Head of caudate nucleus (tissue), 42 donors: ENCODE data around the gene TFR2.

ENCODE experiments used
- DNase-seq, 42 donors: peaks; one replicate each; pipeline versions ENCODE4 v3.0.0 to v3.0.0-alpha.2; 2020 to 2021; ENCODE audit warnings: mixed read lengths in 7 of 42
- intact Hi-C: fragments of 100-400 bp; cut with DNase I; formaldehyde crosslinking; loops from one replicate; pipeline ENCODE4 v1.15.0; 2022

The TFR2 gene

GRCh38 chr7:100680576-100681271 lies 39.4 kb upstream of the TFR2 start:
- intact Hi-C loops = loop anchor here (10.0 kb wide), 1 partner anchor 206 kb away; the partner anchor contains the start of gene TSC22D4
- DNase-seq = peak in 41 of 42 donors; percentile 41 to 93 (median 76)

GRCh38 chr7:100679927-100680575 lies 38.7 kb upstream of the TFR2 start:
- intact Hi-C loops = loop anchor here (10.0 kb wide), 1 partner anchor 205 kb away; the partner anchor contains the start of gene TSC22D4
- DNase-seq = peak in 15 of 42 donors; percentile 13 to 73 (median 41)

DNA sequence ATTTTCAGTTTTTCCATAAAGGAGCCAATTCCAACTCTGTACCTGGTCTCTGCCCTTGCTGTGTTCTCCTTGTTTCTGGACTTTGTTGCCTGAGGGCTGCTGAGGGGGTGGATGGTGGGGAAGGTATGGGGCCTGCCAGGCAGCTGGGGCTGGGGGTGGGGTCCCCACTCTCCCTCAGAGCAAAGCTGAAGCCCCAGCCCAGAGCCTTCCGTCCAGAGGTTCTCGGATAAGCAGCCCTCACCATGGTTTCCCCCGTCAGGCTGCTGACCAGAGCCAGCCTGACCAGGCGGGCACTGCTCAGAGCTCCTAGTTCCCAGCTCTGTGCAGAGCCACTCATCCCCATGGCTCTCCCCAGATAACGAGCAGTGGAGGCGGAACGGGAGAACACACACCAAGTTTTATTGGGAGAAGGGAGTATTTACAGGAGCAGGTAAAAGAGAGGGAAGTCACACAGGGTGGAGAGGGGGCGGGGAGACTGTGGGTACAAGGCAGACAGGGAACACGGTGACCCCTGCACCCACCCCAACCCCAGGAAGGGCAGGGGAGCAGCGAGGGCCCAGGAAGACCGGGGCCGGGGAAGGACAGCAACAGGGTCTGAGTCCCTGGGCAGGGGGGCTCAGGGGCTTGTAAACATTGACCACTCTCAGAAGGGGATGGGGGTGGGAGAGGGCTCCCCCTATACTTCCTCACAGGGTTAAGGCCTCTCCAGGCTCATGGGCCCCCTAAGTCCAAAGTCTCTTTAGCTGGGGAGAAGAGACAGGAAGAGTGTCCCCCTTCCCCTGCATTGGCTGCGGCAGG lies 38.0 kb upstream of the TFR2 start:
- intact Hi-C loops = no loop called here
- peak in 26 of 42 donors; percentile 32 to 86 (median 62) for DNase-seq

GRCh38 chr7:100678291-100678984 lies 37.1 kb upstream of the TFR2 start:
- intact Hi-C loops = no loop called here
- DNase-seq = peak in 4 of 42 donors; percentile 7 to 41 (median 20)

- intact Hi-C loops = no loop called here
- peak in 3 of 42 donors; percentile 5 to 41 (median 22) for DNase-seq
Observed at GRCh38 chr7:100677308-100678267, 36.2 kb upstream of the TFR2 start.

- intact Hi-C loops = no loop called here
- DNase-seq = peak in 11 of 42 donors; percentile 11 to 57 (median 36)
Observed at GRCh38 chr7:100676501-100677306, 35.4 kb upstream of the TFR2 start.

DNA sequence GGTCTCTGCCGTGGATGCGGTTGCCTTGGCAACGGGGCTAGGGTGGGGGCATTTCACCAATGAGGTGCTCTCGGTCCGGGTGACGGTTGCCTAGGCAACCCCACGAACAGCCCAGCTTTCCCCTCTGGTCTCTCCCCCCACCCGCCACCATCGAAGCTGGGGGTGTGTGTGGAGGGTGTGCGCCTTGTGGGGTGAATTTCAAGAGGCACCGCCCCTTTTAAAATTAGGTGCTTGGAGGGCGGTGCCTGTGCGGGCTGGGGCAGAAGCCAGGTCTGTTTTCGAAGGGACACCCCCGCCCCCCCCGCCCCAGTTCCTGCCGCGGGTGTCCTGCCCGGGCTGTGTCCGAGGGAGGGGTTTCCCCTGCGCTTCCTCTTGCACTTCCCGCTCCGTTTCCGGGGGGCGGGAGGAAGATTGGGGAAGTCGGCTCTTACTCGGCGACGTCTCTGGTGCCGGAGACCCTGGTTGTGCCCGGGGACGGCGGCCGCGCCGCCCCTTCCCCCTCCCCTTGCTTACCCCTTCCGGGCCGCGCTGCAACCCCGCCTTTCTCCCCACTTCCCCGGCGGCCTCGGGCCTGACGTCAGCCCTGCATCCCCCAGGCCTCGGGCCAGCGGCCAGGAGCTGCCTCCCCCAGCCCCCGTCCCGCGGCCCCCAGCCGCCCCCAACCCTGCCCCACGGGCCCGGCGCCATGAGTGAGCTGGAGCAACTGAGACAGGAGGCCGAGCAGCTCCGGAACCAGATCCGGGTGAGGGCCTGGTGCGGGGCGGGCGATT lies 34.4 kb upstream of the TFR2 start:
- intact Hi-C loops = no loop called here
- peak; percentile 78 to 98 (median 92) for DNase-seq

- intact Hi-C loops = no loop called here
- peak in 7 of 42 donors; percentile 45 to 73 (median 59) for DNase-seq
Observed at GRCh38 chr7:100675105-100675451, 33.7 kb upstream of the TFR2 start.

DNA sequence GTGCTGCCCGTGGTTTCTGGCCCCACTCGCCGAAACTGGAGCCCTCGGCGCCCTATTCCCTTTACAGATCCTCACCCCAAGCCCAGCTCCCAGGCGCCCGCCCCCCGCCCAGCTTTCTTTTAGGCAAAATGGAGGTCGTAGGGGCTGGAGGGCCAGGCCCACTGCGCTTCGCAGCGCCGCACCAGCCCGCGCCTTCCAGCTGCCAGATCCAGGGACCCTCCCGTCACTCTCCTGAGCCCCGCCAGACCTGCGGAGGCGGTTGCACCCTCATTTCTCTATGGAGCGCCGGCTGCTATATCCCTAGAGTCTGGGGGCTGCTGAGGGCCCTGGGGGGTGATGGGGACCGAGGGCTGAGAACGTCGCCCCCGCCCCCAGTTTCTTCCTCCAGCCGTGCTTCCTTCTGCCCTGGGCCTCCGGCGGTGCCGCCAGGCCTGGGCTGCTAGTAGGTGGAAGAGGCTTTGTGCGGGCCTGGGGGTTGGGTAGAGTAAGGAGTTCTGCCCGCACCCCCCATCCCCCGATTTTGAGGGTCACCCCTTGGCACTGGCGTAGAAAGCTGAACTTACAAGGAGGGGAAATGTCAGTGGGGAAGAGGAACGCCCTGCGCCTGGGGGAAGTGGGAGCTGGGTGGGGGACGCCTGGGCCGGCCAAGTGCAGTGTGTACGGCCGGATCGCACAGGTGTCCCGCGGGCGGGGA lies 33.2 kb upstream of the TFR2 start:
- DNase-seq = peak in 20 of 42 donors; percentile 17 to 55 (median 34)
- intact Hi-C loops = no loop called here

GRCh38 chr7:100673942-100674410 lies 32.6 kb upstream of the TFR2 start:
- DNase-seq = peak in 22 of 42 donors; percentile 24 to 71 (median 50)
- intact Hi-C loops = loop anchor here (2.0 kb wide), 1 partner anchor 87 kb away; the partner anchor contains the start of genes FBXO24 and LRCH4

DNA sequence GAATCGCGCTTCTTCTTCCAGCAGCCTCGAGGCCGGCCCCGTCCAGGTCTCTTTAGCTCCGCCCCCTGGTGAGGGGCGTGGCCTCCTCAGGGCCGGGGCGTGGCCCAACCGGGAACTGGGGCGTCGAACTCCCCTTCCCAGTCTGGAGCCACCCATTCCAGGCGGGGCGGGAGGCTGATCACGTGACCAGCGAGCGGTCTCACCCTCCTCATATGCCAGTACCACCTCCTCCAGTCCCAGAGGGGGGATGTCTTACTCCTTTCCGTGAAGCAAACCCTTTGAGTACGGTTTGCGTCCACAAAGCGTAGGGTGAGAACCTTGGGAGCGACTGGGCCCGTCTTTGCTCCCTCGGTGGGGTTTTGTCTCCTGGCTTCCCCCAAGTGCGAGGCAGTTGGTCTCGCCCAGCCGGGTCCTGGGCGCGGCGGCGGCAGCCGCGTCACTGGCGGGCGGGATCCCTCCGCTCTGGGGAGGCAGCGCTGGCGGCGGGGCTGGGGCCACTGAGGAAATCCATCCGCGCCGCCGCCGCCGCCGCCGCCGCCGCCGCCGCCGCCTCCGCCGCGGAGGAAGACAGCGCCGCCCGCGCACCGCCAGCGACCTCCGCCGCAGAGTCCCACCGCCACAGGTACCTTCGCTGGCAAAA lies 32.1 kb upstream of the TFR2 start, which contains the start of gene GNB2:
Gene GNB2 (plus strand): TSS at position 439 of the 640 bp plus-strand sequence. CDS start 2,526 bp downstream, outside the sequence.
- peak; percentile 99 to 100 (median 99) for DNase-seq
- intact Hi-C loops = loop anchor here (2.0 kb wide), 1 partner anchor 87 kb away; the partner anchor contains the start of genes FBXO24 and LRCH4

- no peak for DNase-seq
- intact Hi-C loops = loop anchor here (2.0 kb wide), 1 partner anchor 85 kb away; the partner anchor contains the start of genes FBXO24 and LRCH4
Observed at GRCh38 chr7:100671353-100672327, 30.3 kb upstream of the TFR2 start.

GRCh38 chr7:100670074-100670473 lies 28.7 kb upstream of the TFR2 start:
- intact Hi-C loops = no loop called here
- DNase-seq = no peak
